Ovary (tissue), 9 donors: ENCODE measurements around the gene CEBPG. TPM values are rescaled to one million over a fixed set of nuclear protein-coding genes. Genes with fewer than 3 reads are reported as not detected.

Experiments used
- DNase-seq, 5 donors: peaks; one replicate each; pipeline ENCODE4 v3.0.0-alpha.2; 2019 to 2020
- H3K27ac ChIP-seq, 2 donors: fragments of 200-600 bp; one replicate each; pipeline versions ENCODE4 v1.5.1 to v1.8.0; 2019 to 2022
- H3K27me3 ChIP-seq: fragments of 200-600 bp; one replicate; pipeline ENCODE4 v1.8.0; 2022
- H3K36me3 ChIP-seq: fragments of 200-600 bp; sonication (generic); one replicate; pipeline ENCODE4 v1.5.1; 2019
- H3K4me1 ChIP-seq: one replicate; pipeline ENCODE4 v1.8.1; 2013; ENCODE audit warnings: mild to moderate bottlenecking, moderate library complexity; ENCODE audit not compliant: insufficient read depth
- H3K4me3 ChIP-seq: fragments of 200-600 bp; sonication (generic); one replicate; pipeline ENCODE4 v1.5.1; 2017
- H3K9me3 ChIP-seq, 2 donors: fragments of 200-600 bp in 1 of 2; sonication (generic) in 1 of 2; one replicate each; pipeline versions ENCODE4 v1.5.1 to v1.8.1; 2013 to 2019; ENCODE audit warnings: mild to moderate bottlenecking in 1 of 2, moderate library complexity in 1 of 2
- EP300 ChIP-seq: sonication (generic); formaldehyde crosslinking; IDR thresholded peaks from one replicate; pipeline ENCODE4 v1.6.1; 2017; ENCODE audit warnings: antibody characterized with exemption
- POLR2A ChIP-seq: fragments of 450-650 bp; IDR thresholded peaks from one replicate; pipeline ENCODE4 v1.6.1; 2017; ENCODE audit warnings: antibody characterized with exemption, mild to moderate bottlenecking, moderate library complexity
- WGBS, 3 donors: extraction: QIAGEN DNeasy Blood & Tissue Kit in 1 of 3; methylation state at CpG; one replicate each; pipeline versions ENCODE4 v1.1.5 to v1.1.7; 2013 to 2017; 5-methylcytosine and 5-hydroxymethylcytosine counted together
- intact Hi-C, 4 donors: fragments of 100-400 bp; cut with DNase I; formaldehyde crosslinking; loops; one replicate each; pipeline versions ENCODE4 v1.11.0 to v1.15.1; 2022 to 2023
- polyA plus RNA-seq, 2 donors: library from polyadenylated mRNA; stranded (reverse); fragments of 200-250 nt in 1 of 2; fragments of 350-450 nt in 1 of 2; fragmentation: Illumina TruSeq in 1 of 2; extraction: RNeasy Lipid Tissue Mini Kit (QIAGEN cat#74804) in 1 of 2; gene quantifications; one replicate each; pipeline ENCODE4 v1.2.3, GENCODE V29; 2013 to 2014
- total RNA-seq, 7 donors: library from RNA; depleted of rRNA in 2 of 7; stranded (reverse); fragments of >200 nt in 2 of 7; fragmentation: NEBNext Ultra II Directional in 3 of 7; extraction: Animal tissue kit (Norgen Biotek cat#: 25700) in 3 of 7; gene quantifications; one replicate each; pipeline versions ENCODE4 v1.1.0 to v1.2.4, GENCODE V29; 2016 to 2023
- TF ChIP-seq, protein P1 (sequence below), 3 donors: fragments of 450-650 bp in 2 of 3; fragments of 200-600 bp in 1 of 3; IDR thresholded peaks; one replicate each; pipeline versions ENCODE4 v1.5.1 to v1.8.0; 2016 to 2022; ENCODE audit warnings: antibody characterized with exemption in 3 of 3, mild to moderate bottlenecking in 1 of 3
- donor health status: DM: no; HTN: no; CAD: no; lungs with moderate emphysema.
- donor health status: DM: no; HTN: no; CAD: no.
- donor health status: Bipolar disorder and iron deficiency.
- donor health status: DM: yes; HTN: yes; CAD: no.
- donor health status: DM: no; HTN: no; CAD: no.
- donor health status: DM: yes; HTN: yes; CAD: no.

CEBPG gene
- total and polyA plus RNA-seq, 9 donors, result 5.6 to 54.6 (median 12.0) TPM

DNA sequence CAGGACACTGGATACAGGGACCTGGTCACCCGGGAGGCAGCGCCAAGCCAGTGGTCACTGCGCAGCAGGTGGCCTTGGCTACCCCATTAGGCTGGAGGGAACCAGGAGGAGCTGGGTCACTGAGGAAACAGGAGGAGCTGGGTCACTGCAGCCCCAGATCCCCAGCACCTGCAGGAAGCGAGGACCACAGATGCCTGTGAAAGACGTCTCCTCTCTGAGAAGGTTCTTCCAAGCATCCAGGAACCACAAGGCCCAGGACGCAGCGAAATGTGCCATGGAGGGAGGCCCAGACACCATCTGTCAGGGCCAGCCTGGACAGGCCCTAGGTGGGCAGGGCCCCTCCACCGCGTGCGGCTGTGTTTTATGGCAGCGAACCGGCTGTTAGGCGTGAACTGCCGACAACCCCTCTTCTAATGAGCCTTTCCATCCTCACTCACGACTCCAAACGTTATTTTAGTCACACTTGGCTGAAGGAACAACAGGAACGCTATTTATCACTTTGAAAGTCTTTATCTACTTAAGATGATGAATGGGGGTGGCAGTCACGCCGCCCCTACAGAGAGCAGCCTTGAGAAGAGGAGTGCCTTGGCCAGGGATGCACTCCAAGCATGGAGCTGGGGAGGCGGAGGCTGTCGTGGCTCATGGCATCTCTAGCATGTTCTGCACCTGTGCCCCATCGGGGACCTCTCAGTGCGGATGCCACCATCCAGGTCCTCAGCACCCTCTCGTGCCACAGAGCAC is 53.3 kb downstream of the CEBPG start:
- no peak for TF ChIP-seq EP300
- TF ChIP-seq, protein P1, sequence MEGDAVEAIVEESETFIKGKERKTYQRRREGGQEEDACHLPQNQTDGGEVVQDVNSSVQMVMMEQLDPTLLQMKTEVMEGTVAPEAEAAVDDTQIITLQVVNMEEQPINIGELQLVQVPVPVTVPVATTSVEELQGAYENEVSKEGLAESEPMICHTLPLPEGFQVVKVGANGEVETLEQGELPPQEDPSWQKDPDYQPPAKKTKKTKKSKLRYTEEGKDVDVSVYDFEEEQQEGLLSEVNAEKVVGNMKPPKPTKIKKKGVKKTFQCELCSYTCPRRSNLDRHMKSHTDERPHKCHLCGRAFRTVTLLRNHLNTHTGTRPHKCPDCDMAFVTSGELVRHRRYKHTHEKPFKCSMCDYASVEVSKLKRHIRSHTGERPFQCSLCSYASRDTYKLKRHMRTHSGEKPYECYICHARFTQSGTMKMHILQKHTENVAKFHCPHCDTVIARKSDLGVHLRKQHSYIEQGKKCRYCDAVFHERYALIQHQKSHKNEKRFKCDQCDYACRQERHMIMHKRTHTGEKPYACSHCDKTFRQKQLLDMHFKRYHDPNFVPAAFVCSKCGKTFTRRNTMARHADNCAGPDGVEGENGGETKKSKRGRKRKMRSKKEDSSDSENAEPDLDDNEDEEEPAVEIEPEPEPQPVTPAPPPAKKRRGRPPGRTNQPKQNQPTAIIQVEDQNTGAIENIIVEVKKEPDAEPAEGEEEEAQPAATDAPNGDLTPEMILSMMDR (IDR thresholded peaks at IDR 0.05), result no peak
- TF ChIP-seq POLR2A, result no peak
- no peak overlapping the region for H3K4me3 ChIP-seq
- H3K27me3 ChIP-seq, result no peaks in the 10 kb centered on the region
- intact Hi-C loops, result loop anchor here in 1 of 4 donors (5.0 kb wide), 1 partner anchor 341 kb away; no protein-coding TSS in a partner anchor
- H3K36me3 ChIP-seq, result no peaks in the 10 kb centered on the region
- no peak overlapping the region for H3K27ac ChIP-seq
- 68 to 77% (median 74%) methylated on average over 24 of the region's 24 CpGs for WGBS, 3 donors
- peak in 1 of 5 donors; percentile 3 for DNase-seq
- no peaks in the 10 kb centered on the region for H3K4me1 ChIP-seq
- H3K9me3 ChIP-seq, result no peaks in the 10 kb centered on the region

GRCh38 chr19:33427801-33428626 is 54.5 kb downstream of the CEBPG start:
- TF ChIP-seq POLR2A (no peak), EP300 (no peak)
- TF ChIP-seq, protein P1 (IDR thresholded peaks at IDR 0.05), result no peak
- Histone ChIP-seq H3K9me3 (no peaks in the 10 kb centered on the region), H3K27me3 (no peaks in the 10 kb centered on the region), H3K4me3 (no peak overlapping the region), H3K27ac (no peak overlapping the region), H3K4me1 (no peaks in the 10 kb centered on the region), H3K36me3 (no peaks in the 10 kb centered on the region)
- intact Hi-C loops, result loop anchor here in 1 of 4 donors (5.0 kb wide), 1 partner anchor 339 kb away; no protein-coding TSS in a partner anchor
- 84 to 89% (median 88%) methylated on average over 22 of the region's 22 CpGs for WGBS, 3 donors
- peak in 1 of 5 donors; percentile 7 for DNase-seq

DNA sequence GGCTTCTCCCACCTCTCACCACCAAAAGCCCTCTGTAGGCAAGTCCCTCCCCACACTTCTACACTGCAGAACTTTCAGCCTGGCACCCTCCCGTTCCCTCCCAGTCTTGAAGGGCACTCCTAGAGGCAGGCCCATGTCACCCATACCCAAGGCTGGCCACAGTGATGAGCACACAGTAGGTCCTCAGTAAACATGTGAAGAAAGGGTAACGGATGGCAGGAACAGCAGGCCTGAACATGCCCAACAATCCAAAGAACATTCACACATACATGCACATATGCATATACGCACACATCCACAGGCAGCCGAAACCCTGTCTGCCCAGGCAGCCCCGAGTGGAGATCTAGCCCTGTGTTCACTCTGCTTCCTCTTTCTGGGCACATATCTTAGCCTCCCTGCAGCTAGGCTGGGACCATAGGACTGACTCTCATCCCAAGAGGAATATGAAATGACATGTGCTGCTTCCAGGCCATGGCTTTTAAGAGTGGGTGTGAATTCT is 55.2 kb downstream of the CEBPG start:
- WGBS, 3 donors, result 90 to 94% (median 90%) methylated on average over 5 of the region's 5 CpGs
- TF ChIP-seq POLR2A (no peak), EP300 (no peak)
- TF ChIP-seq, protein P1 (IDR thresholded peaks at IDR 0.05), result no peak
- H3K9me3 ChIP-seq, result no peaks in the 10 kb centered on the region
- no peak for DNase-seq
- no peak overlapping the region for H3K27ac ChIP-seq
- intact Hi-C loops, result loop anchor here in 1 of 4 donors (5.0 kb wide), 1 partner anchor 339 kb away; no protein-coding TSS in a partner anchor
- no peaks in the 10 kb centered on the region for H3K4me1 ChIP-seq
- H3K27me3 ChIP-seq, result no peaks in the 10 kb centered on the region
- H3K36me3 ChIP-seq, result no peaks in the 10 kb centered on the region
- H3K4me3 ChIP-seq, result no peak overlapping the region

DNA sequence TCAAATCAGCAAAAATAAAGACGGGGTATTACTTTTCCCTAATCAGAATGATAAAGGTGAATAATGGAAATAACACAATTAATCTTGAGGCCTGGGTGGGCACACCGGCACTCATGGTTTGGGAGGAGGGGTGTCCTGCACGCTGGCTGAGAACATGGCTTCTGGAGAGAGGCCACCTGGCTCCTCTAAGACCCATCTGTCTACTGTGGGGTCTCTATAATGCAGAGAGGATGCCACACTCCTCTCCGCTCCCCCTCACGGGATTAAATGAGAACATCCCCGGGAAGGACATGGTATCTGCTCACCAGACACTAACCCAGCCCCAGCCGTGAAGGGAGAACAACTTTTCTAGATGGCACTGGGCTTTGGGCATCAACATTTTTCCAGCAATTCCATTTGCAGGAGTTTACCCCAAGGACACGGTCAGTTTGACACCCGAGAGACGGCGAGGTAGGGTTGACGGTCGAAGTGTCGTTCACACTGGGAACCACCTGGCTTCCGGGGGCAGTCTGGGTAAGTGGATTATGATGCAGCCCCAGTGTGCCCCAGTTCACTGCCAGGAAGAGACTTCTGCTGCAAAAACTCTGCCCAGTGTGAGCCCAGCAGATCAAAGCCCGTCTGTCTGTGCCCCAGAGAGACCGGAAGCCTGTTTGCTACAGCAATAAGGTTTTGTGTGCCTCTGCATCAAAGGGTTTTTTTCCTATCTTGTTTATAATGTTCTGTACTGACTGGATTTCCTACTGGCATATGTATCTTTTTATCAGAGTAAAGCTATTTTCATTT is 56.6 kb downstream of the CEBPG start:
- no peak for TF ChIP-seq POLR2A
- no peak for TF ChIP-seq EP300
- TF ChIP-seq, protein P1 (IDR thresholded peaks at IDR 0.05), result no peak
- intact Hi-C loops, result loop anchor here (5.0 to 10.0 kb wide), 3 partner anchors 337 to 345 kb away; no protein-coding TSS in a partner anchor
- Histone ChIP-seq H3K9me3 (no peaks in the 10 kb centered on the region), H3K36me3 (no peaks in the 10 kb centered on the region), H3K27ac (no peak overlapping the region), H3K4me1 (no peaks in the 10 kb centered on the region), H3K4me3 (no peak overlapping the region), H3K27me3 (no peaks in the 10 kb centered on the region)
- DNase-seq, result peak in 2 of 5 donors; percentile 3 to 8
- WGBS, 3 donors, result 69 to 77% (median 76%) methylated on average over 17 of the region's 17 CpGs
